Memory B cell (primary cell): ENCODE data around the gene ZNF536.

ENCODE experiments used
- ATAC-seq: fragments of 150-1000 bp; cut with Tn5 transposase; 2 replicates; pipeline ENCODE4 v1.10.0; 2021; ENCODE audit warnings: low read depth, mild to moderate bottlenecking, moderate library complexity
- DNase-seq, 2 donors: peaks; one replicate each; pipeline ENCODE4 v3.0.0; 2022; ENCODE audit warnings: low spot score in 2 of 2
- H3K27ac Mint-ChIP-seq: one replicate; pipeline ENCODE4 v1.8.0; 2022; ENCODE audit warnings: mild to moderate bottlenecking, moderate library complexity, mixed read lengths
- H3K27me3 Mint-ChIP-seq: one replicate; pipeline ENCODE4 v1.8.0; 2022; ENCODE audit warnings: mixed read lengths
- H3K36me3 Mint-ChIP-seq: one replicate; pipeline ENCODE4 v1.8.0; 2022; ENCODE audit warnings: mild to moderate bottlenecking, mixed read lengths
- H3K4me1 Mint-ChIP-seq: one replicate; pipeline ENCODE4 v1.8.0; 2022; ENCODE audit warnings: mixed read lengths
- H3K4me3 Mint-ChIP-seq: one replicate; pipeline ENCODE4 v1.8.0; 2022; ENCODE audit warnings: mild to moderate bottlenecking, moderate library complexity, mixed read lengths
- H3K9me3 Mint-ChIP-seq: one replicate; pipeline ENCODE4 v1.8.0; 2022; ENCODE audit warnings: mixed read lengths

The ZNF536 gene

GRCh38 chr19:30513082-30513411, 140.9 kb downstream of the ZNF536 start:
- ATAC-seq: no peak
- no peaks in the 10 kb centered on the region for H3K36me3 Mint-ChIP-seq
- no peaks in the 10 kb centered on the region for H3K27me3 Mint-ChIP-seq
- H3K9me3 Mint-ChIP-seq: peaks cover 2% of the 10 kb centered on the region
- H3K4me3 Mint-ChIP-seq: no peak overlapping the region
- DNase-seq: no peak
- H3K4me1 Mint-ChIP-seq: no peaks in the 10 kb centered on the region
- no peak overlapping the region for H3K27ac Mint-ChIP-seq

- H3K27me3 Mint-ChIP-seq: no peaks in the 10 kb centered on the region
- DNase-seq (no peak), ATAC-seq (no peak)
- H3K27ac Mint-ChIP-seq: no peak overlapping the region
- no peaks in the 10 kb centered on the region for H3K36me3 Mint-ChIP-seq
- H3K9me3 Mint-ChIP-seq: peaks cover 2% of the 10 kb centered on the region
- H3K4me3 Mint-ChIP-seq: no peak overlapping the region
- H3K4me1 Mint-ChIP-seq: no peaks in the 10 kb centered on the region
Observed at GRCh38 chr19:30516111-30516510, 143.9 kb downstream of the ZNF536 start.

GRCh38 chr19:30516531-30516930, 144.3 kb downstream of the ZNF536 start:
- Mint-ChIP-seq H3K4me1 (no peaks in the 10 kb centered on the region), H3K9me3 (peaks cover 2% of the 10 kb centered on the region), H3K27me3 (no peaks in the 10 kb centered on the region), H3K36me3 (no peaks in the 10 kb centered on the region), H3K27ac (no peak overlapping the region), H3K4me3 (no peak overlapping the region)
- ATAC-seq (no peak), DNase-seq (no peak)

- Mint-ChIP-seq H3K4me3 (no peak overlapping the region), H3K27me3 (no peaks in the 10 kb centered on the region), H3K27ac (no peak overlapping the region), H3K9me3 (peaks cover 2% of the 10 kb centered on the region), H3K4me1 (no peaks in the 10 kb centered on the region), H3K36me3 (no peaks in the 10 kb centered on the region)
- DNase-seq (no peak), ATAC-seq (no peak)
Observed at GRCh38 chr19:30518965-30519606, 146.9 kb downstream of the ZNF536 start.

DNA sequence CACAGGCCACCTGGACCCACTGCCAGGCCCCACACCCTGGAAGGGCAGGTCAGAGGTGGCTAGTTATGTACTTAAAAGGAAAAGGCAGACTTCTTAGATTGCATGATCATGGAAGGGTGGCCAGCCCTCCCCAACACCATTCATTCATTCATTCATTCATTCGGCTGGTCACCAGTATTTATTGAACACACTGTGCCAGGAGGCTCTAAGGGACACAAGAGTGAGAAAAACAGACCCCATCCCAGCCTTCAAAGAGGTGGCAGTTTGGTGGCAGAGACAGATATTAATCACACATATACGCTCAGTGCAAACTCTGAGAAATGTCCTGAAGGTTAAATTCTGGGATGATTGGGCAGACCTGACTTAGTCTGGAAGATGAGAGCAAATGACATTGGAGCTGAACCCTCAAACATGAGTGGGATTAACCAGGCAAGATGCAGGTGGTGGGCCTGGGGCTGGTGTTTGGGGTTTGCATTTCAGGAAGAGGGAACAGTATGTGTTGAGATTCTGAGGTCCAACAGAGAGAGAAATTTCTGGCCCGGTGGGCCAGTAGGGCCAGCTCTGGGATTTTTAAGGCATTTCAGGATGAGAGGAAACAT, 147.5 kb downstream of the ZNF536 start:
- H3K9me3 Mint-ChIP-seq: no peaks in the 10 kb centered on the region
- H3K4me3 Mint-ChIP-seq: no peak overlapping the region
- ATAC-seq (no peak), DNase-seq (no peak)
- H3K36me3 Mint-ChIP-seq: no peaks in the 10 kb centered on the region
- H3K27me3 Mint-ChIP-seq: no peaks in the 10 kb centered on the region
- no peaks in the 10 kb centered on the region for H3K4me1 Mint-ChIP-seq
- H3K27ac Mint-ChIP-seq: no peak overlapping the region

- H3K9me3 Mint-ChIP-seq: peaks cover 3% of the 10 kb centered on the region
- no peak overlapping the region for H3K27ac Mint-ChIP-seq
- no peaks in the 10 kb centered on the region for H3K4me1 Mint-ChIP-seq
- ATAC-seq (no peak), DNase-seq (no peak)
- no peak overlapping the region for H3K4me3 Mint-ChIP-seq
- H3K36me3 Mint-ChIP-seq: no peaks in the 10 kb centered on the region
- H3K27me3 Mint-ChIP-seq: no peaks in the 10 kb centered on the region
Observed at GRCh38 chr19:30520735-30521479, 148.7 kb downstream of the ZNF536 start.

- ATAC-seq (no peak), DNase-seq (no peak)
- peaks cover 3% of the 10 kb centered on the region for H3K9me3 Mint-ChIP-seq
- H3K36me3 Mint-ChIP-seq: no peaks in the 10 kb centered on the region
- H3K27ac Mint-ChIP-seq: no peak overlapping the region
- no peaks in the 10 kb centered on the region for H3K4me1 Mint-ChIP-seq
- no peak overlapping the region for H3K4me3 Mint-ChIP-seq
- H3K27me3 Mint-ChIP-seq: no peaks in the 10 kb centered on the region
Observed at GRCh38 chr19:30521937-30522336, 149.8 kb downstream of the ZNF536 start.

DNA sequence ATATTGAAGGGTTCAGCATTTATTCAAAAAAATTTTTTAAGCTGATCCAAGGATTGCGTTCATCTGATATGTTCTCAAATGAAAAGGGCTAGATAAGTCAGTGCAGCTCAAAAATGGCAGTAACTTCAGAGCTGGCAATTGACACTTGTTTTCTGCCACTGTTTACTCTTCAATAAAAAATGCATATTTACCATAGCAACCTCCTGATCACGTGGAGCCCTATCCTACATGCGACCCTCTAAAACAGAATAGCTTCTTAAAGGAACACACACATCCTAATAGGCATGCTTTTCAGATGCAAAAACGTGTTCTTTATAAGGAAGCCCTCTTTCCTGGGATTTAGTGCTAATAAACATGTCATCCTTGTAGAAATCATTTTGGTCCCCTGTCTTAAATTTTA, 150.2 kb downstream of the ZNF536 start:
- H3K36me3 Mint-ChIP-seq: no peaks in the 10 kb centered on the region
- no peaks in the 10 kb centered on the region for H3K27me3 Mint-ChIP-seq
- H3K4me1 Mint-ChIP-seq: no peaks in the 10 kb centered on the region
- no peak for ATAC-seq
- DNase-seq: no peak
- H3K4me3 Mint-ChIP-seq: no peak overlapping the region
- H3K9me3 Mint-ChIP-seq: peaks cover 5% of the 10 kb centered on the region
- H3K27ac Mint-ChIP-seq: no peak overlapping the region

DNA sequence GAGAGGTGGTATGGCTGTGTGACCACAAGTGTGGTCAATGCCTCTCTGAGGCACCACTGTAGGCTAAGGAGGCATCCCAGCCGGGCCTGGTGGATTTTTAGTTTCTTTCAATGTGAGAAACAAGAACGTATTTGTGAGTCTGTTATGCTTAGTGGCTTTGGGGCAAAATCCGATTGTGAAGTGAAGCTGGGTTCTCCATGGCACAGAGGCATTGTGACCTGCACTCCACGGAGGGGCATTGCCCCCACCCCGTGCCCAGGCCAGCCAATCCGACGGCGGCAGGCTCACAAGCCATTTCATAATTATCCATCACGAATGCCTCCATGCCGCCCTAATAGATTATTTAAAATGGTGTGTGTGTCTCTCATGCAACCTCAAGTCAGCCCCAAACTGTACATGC, 151.6 kb downstream of the ZNF536 start:
- ATAC-seq: no peak
- peaks cover 5% of the 10 kb centered on the region for H3K9me3 Mint-ChIP-seq

DNA sequence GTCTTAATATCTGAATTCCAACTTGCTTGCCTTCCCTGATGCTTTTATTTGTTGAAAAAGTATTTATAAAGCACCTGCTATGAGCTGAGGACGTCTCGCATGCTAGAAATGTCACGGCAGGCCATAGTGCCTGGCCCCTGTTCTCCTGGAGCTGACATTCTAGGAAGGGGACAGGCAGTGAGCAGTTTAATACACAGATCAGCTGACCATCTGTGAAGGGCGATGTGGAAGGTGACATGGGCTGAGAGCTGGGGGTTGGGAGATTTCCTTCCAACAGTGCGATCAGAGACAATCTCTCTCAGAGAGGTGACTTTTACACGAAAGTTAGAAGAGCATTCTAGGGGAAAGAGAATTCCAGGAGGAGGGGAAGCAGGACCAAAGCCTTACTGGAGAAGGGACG, 153.2 kb downstream of the ZNF536 start:
- H3K36me3 Mint-ChIP-seq: no peaks in the 10 kb centered on the region

More for the DNA sequence above, 151.6 kb downstream of the ZNF536 start:
- Mint-ChIP-seq H3K4me1 (no peaks in the 10 kb centered on the region), H3K4me3 (no peak overlapping the region), H3K36me3 (no peaks in the 10 kb centered on the region), H3K27me3 (no peaks in the 10 kb centered on the region), H3K27ac (no peak overlapping the region)
- DNase-seq: no peak

DNA sequence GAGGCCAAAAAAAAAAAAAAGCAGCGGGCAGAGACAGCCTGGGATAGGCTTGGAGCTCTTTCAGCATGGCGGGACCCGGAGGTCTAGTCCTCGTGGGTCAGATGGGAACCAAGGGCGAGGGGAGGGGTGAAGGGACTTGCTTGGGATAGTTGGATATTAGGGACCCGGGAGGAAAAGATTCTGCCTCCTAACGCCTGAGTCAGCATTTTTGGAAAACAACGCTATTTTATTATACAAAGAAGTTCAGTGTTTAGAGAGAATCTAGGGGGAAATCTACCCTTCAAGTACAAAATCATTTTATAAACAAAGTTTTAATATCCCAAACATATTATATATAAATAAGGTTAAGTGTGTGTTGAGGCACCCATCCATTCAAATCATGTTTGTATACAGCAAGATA, 156.7 kb downstream of the ZNF536 start:
- no peaks in the 10 kb centered on the region for H3K36me3 Mint-ChIP-seq
- H3K27me3 Mint-ChIP-seq: no peaks in the 10 kb centered on the region
- H3K27ac Mint-ChIP-seq: no peak overlapping the region
- H3K4me1 Mint-ChIP-seq: no peaks in the 10 kb centered on the region
- ATAC-seq: no peak
- H3K9me3 Mint-ChIP-seq: peaks cover 5% of the 10 kb centered on the region
- no peak overlapping the region for H3K4me3 Mint-ChIP-seq
- DNase-seq: no peak

More for the DNA sequence above, 153.2 kb downstream of the ZNF536 start:
- no peaks in the 10 kb centered on the region for H3K4me1 Mint-ChIP-seq
- no peak overlapping the region for H3K27ac Mint-ChIP-seq
- no peaks in the 10 kb centered on the region for H3K27me3 Mint-ChIP-seq
- peaks cover 5% of the 10 kb centered on the region for H3K9me3 Mint-ChIP-seq
- ATAC-seq (no peak), DNase-seq (no peak)
- no peak overlapping the region for H3K4me3 Mint-ChIP-seq

DNA sequence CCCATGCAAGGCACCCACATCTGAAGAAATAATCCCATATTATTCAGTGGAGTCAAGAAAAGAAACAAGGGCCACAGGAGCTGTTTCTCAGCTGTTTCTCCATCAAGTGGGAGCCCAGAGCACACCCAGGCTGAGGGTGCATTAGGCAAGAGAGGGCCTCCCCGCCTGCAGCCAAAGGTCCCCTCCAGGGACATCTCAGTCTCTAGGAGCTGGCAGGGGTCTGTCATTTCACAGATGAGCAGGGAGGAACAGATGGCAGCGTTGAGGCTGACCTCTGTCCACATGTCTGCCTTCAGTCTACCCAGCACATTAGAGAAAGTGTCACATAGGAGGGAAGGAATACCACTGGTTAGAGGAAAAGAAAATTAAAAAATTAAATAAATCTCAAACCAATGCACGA, 157.7 kb downstream of the ZNF536 start:
- H3K27ac Mint-ChIP-seq: no peak overlapping the region
- no peak overlapping the region for H3K4me3 Mint-ChIP-seq
- peaks cover 5% of the 10 kb centered on the region for H3K9me3 Mint-ChIP-seq
- no peaks in the 10 kb centered on the region for H3K36me3 Mint-ChIP-seq
- H3K4me1 Mint-ChIP-seq: no peaks in the 10 kb centered on the region
- no peak for DNase-seq
- no peak for ATAC-seq
- no peaks in the 10 kb centered on the region for H3K27me3 Mint-ChIP-seq

- Mint-ChIP-seq H3K9me3 (peaks cover 2% of the 10 kb centered on the region), H3K27me3 (no peaks in the 10 kb centered on the region), H3K4me1 (no peaks in the 10 kb centered on the region), H3K27ac (no peak overlapping the region), H3K36me3 (no peaks in the 10 kb centered on the region), H3K4me3 (no peak overlapping the region)
- no peak for ATAC-seq
- DNase-seq: no peak
Observed at GRCh38 chr19:30530751-30531150, 158.6 kb downstream of the ZNF536 start.

- Mint-ChIP-seq H3K4me1 (no peaks in the 10 kb centered on the region), H3K4me3 (no peak overlapping the region), H3K9me3 (peaks cover 2% of the 10 kb centered on the region), H3K27ac (no peak overlapping the region), H3K27me3 (no peaks in the 10 kb centered on the region), H3K36me3 (no peaks in the 10 kb centered on the region)
- no peak for DNase-seq
- no peak for ATAC-seq
Observed at GRCh38 chr19:30535011-30535410, 162.8 kb downstream of the ZNF536 start.

DNA sequence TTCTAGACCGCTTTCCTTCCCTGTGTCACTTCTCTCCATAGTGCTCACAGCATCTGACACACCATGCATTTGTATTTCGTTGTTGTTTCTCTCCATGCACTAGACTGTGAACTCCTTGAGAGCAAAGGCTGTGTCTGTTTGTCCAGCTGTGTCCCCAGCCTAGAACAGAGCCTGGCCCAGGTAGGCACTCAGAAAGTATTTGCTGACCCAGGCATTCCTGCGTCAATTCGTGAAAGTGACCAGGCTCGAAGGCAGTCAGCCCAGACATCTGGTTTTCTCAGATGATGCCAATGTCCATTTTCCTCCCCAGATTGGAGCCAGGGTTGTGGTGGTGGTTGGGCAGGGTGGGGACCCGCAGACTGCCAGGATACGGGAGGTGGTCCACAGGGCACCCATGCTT, 164.8 kb downstream of the ZNF536 start:
- ATAC-seq (no peak), DNase-seq (no peak)
- Mint-ChIP-seq H3K9me3 (peaks cover 2% of the 10 kb centered on the region), H3K27ac (no peak overlapping the region), H3K27me3 (no peaks in the 10 kb centered on the region), H3K4me1 (no peaks in the 10 kb centered on the region), H3K4me3 (no peak overlapping the region), H3K36me3 (no peaks in the 10 kb centered on the region)
